Glutamatergic neuron (in vitro differentiated cells): ENCODE measurements around the gene BRINP2. TPM values are rescaled to one million over a fixed set of nuclear protein-coding genes. Genes with fewer than 3 reads are reported as not detected.

Experiments
- DNase-seq: peaks from one replicate; pipeline ENCODE4 v3.0.0; 2022
- H3K27ac Mint-ChIP-seq: one replicate; pipeline ENCODE4 v1.8.0; 2020; ENCODE audit warnings: mild to moderate bottlenecking, mixed read lengths, inconsistent platforms; ENCODE audit not compliant: unreplicated experiment
- H3K27me3 Mint-ChIP-seq: one replicate; pipeline ENCODE4 v1.8.0; 2020; ENCODE audit warnings: mild to moderate bottlenecking, moderate library complexity, mixed read lengths, inconsistent platforms; ENCODE audit not compliant: unreplicated experiment
- H3K36me3 Mint-ChIP-seq: one replicate; pipeline ENCODE4 v1.8.0; 2020; ENCODE audit warnings: mild to moderate bottlenecking, mixed read lengths, inconsistent platforms; ENCODE audit not compliant: unreplicated experiment
- H3K4me1 Mint-ChIP-seq: one replicate; pipeline ENCODE4 v1.8.0; 2020; ENCODE audit warnings: mild to moderate bottlenecking, low read depth, mixed read lengths, inconsistent platforms; ENCODE audit not compliant: unreplicated experiment
- H3K4me3 Mint-ChIP-seq: one replicate; pipeline ENCODE4 v1.8.0; 2020; ENCODE audit warnings: mild to moderate bottlenecking, mixed read lengths, inconsistent platforms; ENCODE audit not compliant: unreplicated experiment
- H3K9me3 Mint-ChIP-seq: one replicate; pipeline ENCODE4 v1.8.0; 2020; ENCODE audit warnings: mild to moderate bottlenecking, moderate library complexity, mixed read lengths, inconsistent platforms; ENCODE audit not compliant: unreplicated experiment
- total RNA-seq: library from RNA; stranded (reverse); fragmentation: NEBNext Ultra II Directional; extraction: Animal tissue kit (Norgen Biotek cat#: 25700); gene quantifications from one replicate; pipeline ENCODE4 v1.2.1, GENCODE V29; 2021; ENCODE audit not compliant: unreplicated experiment
- TF ChIP-seq, protein P1 (sequence below): fragments of 200-600 bp; sonication (generic); IDR thresholded peaks from one replicate; pipeline ENCODE4 v1.5.0; 2021; ENCODE audit not compliant: partially characterized antibody, unreplicated experiment

Gene BRINP2
- total RNA-seq, 1 donor from 2014 or later: 1.7 TPM

DNA sequence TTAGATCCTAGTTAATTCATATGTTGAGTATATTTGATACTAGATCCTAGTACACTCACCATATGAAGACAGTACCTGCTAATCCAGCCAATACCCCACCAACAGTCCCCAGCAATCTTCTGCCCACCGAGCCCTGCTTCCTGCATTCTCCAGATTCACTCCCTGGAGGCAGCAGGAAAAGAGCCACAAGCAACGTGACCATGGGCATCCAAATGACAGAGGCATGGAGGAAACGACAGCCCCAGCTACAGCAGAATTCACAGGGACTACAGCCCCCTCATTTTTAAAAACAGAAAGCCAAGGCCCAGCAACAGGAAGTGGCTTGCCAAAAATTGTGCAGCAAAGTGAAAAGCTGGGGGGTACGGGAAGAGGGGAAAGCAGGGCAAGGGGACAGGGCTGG lies 35.5 kb upstream of the BRINP2 start:
- no peaks in the 10 kb centered on the region for H3K36me3 Mint-ChIP-seq
- no peak for DNase-seq

DNA sequence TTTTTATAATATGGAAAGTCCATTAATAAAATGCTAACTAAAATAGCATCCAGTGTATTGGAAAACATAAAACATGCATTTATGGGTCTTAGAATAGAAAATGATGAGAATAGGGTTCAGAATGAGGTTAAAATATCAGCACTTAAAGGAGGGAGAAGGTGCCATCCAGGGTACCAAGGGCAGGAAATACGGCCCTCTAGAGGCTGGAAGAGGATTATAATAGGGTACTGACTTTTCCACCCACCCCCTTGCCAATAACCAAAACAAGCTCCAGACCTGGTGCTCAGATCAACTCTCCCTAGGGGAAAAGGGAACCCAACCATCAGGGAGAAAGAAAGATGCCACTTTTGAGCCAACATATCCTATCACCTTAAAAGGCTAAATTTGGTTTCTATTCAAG lies 32.9 kb upstream of the BRINP2 start:
- Mint-ChIP-seq H3K4me3 (no peak overlapping the region), H3K36me3 (no peaks in the 10 kb centered on the region), H3K27me3 (no peaks in the 10 kb centered on the region), H3K27ac (no peak overlapping the region), H3K4me1 (no peaks in the 10 kb centered on the region), H3K9me3 (no peaks in the 10 kb centered on the region)
- no peak for DNase-seq
- TF ChIP-seq, protein P1, sequence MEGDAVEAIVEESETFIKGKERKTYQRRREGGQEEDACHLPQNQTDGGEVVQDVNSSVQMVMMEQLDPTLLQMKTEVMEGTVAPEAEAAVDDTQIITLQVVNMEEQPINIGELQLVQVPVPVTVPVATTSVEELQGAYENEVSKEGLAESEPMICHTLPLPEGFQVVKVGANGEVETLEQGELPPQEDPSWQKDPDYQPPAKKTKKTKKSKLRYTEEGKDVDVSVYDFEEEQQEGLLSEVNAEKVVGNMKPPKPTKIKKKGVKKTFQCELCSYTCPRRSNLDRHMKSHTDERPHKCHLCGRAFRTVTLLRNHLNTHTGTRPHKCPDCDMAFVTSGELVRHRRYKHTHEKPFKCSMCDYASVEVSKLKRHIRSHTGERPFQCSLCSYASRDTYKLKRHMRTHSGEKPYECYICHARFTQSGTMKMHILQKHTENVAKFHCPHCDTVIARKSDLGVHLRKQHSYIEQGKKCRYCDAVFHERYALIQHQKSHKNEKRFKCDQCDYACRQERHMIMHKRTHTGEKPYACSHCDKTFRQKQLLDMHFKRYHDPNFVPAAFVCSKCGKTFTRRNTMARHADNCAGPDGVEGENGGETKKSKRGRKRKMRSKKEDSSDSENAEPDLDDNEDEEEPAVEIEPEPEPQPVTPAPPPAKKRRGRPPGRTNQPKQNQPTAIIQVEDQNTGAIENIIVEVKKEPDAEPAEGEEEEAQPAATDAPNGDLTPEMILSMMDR: no peak

More for the DNA sequence above, 35.5 kb upstream of the BRINP2 start:
- Mint-ChIP-seq H3K27me3 (no peaks in the 10 kb centered on the region), H3K4me1 (no peaks in the 10 kb centered on the region), H3K9me3 (no peaks in the 10 kb centered on the region), H3K4me3 (no peak overlapping the region), H3K27ac (no peak overlapping the region)
- TF ChIP-seq, protein P1: no peak

DNA sequence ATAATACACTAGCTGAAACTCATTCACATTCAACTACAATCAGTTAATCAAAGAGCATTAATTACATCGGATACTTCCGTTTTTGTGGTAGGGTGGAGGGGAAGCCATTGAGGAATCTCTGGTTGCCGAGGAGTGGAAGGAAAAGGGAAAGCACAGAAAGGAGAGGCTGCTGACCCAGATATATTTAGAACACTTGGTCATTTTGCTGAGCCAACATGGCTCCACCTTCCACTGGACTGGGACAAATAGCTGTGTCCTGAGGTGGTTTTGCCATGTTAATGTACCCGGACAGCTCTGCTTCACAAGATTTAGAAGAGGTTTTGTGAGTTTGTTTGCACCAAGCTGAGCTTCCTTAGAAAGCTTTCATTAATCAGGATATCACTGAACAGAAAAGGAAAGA lies 32.4 kb upstream of the BRINP2 start:
- no peak for DNase-seq
- Mint-ChIP-seq H3K27ac (no peak overlapping the region), H3K27me3 (no peaks in the 10 kb centered on the region), H3K36me3 (no peaks in the 10 kb centered on the region), H3K9me3 (no peaks in the 10 kb centered on the region), H3K4me3 (no peak overlapping the region), H3K4me1 (no peaks in the 10 kb centered on the region)
- TF ChIP-seq, protein P1: no peak

DNA sequence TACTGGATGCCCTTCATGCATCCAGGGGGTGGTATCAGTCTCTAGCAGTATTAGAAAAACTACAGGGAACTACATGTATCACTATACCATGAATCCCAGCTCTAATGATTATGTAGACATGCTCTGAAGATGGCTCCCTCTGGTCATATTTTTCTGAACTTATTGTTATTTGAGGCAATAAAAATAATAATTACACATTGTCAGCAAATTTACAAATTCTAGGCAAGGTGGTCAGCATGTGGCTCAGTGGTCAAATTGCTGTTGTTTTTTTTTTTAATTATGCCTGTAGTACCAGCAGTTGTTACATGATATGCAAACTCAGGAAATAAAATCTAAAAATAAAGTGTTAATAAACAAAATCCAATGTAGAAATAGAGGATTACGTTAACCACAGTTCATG lies 28.7 kb upstream of the BRINP2 start:
- H3K36me3 Mint-ChIP-seq: no peaks in the 10 kb centered on the region
- TF ChIP-seq, protein P1: no peak
- no peak overlapping the region for H3K4me3 Mint-ChIP-seq
- no peaks in the 10 kb centered on the region for H3K27me3 Mint-ChIP-seq
- peaks cover 2% of the 10 kb centered on the region for H3K9me3 Mint-ChIP-seq
- peaks cover 13% of the 10 kb centered on the region for H3K4me1 Mint-ChIP-seq
- no peak for DNase-seq
- no peak overlapping the region for H3K27ac Mint-ChIP-seq

DNA sequence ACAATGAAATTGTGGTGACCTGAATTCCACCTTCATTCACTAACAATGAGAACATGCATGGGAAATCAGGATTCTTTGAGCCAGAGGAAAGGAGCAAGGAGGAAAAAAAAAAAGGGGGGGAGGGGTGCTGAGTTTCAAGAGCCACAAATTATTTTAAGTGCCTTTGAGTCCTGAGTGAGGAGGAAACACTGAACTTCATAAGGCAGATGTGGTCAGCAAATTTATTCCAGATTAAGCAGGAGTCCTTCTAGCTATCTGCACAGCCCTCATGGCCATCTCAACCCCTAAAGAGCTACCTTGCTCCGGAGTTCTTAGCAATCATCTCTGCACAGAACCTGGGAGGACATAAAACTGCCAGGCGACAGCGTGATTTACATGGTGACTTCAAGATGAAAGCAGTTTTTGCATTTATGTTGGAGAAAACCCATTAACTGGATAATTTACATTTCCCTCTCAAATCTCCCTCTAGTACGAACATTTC lies 27.9 kb upstream of the BRINP2 start:
- H3K4me1 Mint-ChIP-seq: peaks cover 13% of the 10 kb centered on the region
- no peaks in the 10 kb centered on the region for H3K27me3 Mint-ChIP-seq
- no peak for DNase-seq
- peaks cover 3% of the 10 kb centered on the region for H3K9me3 Mint-ChIP-seq
- no peaks in the 10 kb centered on the region for H3K36me3 Mint-ChIP-seq
- H3K4me3 Mint-ChIP-seq: no peak overlapping the region
- H3K27ac Mint-ChIP-seq: no peak overlapping the region
- TF ChIP-seq, protein P1: no peak
